Suppressor macrophage (primary cell): ENCODE measurements around the gene TARDBP.
"Not testable (repeated sequence)": the region's sequence is repeated elsewhere in the genome, so short reads cannot be mapped to it uniquely, and the experiment has no call there.

Experiments used
- DNase-seq, 4 experiments: peaks; one replicate each; pipeline ENCODE4 v3.0.0-alpha.2; 2020 to 2022

TARDBP gene

GRCh38 chr1:11042995-11043874 is 30.8 kb downstream of the TARDBP start:
- DNase-seq, result no peak

DNA sequence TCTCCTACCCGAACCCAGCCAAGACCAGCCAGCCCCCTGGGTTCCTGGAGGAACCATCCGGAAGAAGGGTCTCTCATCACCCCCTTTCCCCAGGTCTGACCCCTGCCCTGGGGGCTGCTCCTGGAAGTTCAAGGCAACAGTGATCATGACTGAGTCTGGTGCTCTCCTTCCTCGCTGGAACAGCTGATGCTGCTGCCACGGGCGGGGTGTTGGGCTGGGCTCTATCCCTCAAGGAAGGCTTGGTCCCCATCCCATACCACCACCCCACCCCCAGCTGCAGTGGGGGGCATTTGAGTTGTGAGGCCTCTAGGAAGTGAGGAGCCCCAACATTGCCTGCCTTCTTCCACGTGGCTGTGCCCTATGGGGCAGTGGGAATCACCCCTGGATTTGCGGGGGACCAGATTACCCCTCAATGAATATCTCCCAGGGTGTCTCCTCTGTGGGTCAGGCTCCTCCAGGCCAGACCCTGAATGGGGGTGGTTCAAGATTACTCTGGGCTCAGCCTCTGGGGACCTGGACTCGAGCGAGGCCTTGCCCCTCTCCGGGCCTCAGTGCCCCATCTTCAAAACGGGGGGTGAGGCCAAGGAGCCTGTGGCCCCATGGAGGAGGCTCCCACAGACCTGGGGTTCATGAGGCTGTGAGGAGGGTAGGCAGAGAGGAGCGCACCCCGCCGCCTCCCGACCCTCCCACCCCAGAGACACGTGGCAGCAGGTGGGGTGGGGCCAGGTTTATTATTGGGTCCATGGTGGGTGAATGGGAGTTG is 31.8 kb downstream of the TARDBP start:
- no peak for DNase-seq

GRCh38 chr1:11044849-11045427 is 32.5 kb downstream of the TARDBP start:
- DNase-seq, result no peak

DNA sequence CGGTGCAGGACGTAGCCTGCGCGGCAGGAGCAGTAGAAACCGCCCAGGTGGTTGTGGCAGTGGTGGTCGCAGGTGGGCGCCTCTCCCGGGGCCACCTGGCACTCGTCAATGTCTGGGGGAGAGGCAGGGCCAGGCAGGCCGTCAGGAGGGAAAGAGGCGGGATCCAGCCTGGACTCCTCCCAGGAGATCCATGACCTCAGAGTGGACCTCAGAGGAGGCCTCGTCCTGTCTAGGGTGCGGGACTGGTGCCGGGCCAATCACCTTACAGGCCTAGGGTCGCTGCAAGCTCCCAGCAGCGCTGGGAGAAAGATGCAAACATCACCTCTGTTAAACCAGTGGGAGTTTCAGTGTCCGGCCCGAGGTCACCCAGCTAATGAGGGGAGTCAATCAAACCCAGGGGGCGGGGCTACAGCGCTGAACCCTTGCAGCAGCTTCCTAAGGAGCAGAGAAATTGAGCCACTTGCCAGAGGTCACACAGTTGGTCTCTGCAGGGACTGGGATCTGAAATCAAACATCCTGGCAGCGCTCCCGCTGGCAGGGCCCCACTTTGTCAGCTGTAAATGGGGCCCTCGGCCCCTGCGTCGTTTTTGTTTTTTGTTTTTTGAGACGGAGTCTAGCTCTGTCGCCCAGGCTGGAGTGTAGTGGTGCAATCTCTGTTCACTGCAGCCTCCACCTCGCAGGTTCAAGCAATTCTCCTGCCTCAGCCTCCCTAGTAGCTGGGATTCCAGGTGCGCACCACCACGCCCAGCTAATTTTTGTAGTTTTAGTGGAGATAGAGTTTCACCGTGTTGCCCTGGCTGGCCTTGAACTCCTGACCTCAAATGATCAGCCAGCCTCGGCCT is 33.2 kb downstream of the TARDBP start:
- DNase-seq, result no peak

GRCh38 chr1:11046270-11046566 is 33.8 kb downstream of the TARDBP start:
- DNase-seq, result no peak

DNA sequence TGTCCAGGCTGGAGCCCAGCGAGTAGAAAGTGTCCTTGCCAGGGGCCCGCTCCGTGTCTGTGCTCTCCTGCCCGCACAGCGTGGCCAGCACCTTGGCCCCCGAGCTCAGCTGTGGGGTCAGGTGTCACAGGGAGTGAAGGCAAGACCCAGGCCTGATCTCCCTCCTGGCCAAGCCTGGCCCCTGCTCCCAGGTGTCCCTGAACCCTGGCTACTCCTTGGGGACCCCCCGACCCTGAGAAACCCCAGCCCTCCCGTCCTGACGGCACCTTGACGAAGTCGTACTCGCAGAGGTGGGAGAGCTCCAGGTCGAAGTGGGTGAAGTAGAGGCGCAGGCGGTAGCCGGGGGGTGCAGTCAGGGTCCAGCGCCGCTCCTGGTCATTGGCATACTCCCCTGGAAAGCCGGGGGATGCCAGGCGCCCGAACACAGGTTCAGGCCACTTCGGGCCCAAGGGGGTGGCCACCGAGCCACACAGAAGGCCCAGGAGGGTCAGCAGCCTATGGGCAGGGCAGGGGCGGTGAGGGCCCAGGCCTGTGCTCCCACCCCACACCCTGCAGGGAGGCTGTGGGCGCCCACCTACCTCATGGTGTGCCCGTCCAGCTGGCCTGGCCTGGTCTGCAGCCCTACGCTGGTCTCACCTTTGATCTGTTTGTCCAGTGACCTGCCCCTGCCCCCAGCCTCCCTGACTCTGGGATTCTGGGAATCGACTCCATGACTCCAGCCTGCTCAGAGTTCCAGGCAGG is 34.3 kb downstream of the TARDBP start, which contains the start of gene MASP2:
Gene MASP2, minus strand, starts transcription at position 615 of the 741 bp plus-strand sequence. Its CDS starts 32 bp downstream, at position 583.
- DNase-seq, result no peak

GRCh38 chr1:11051121-11051520 is 38.7 kb downstream of the TARDBP start:
- DNase-seq, result not testable (repeated sequence)

GRCh38 chr1:11051781-11052511 is 39.5 kb downstream of the TARDBP start:
- peak; percentile 40 to 64 (median 56) for DNase-seq

DNA sequence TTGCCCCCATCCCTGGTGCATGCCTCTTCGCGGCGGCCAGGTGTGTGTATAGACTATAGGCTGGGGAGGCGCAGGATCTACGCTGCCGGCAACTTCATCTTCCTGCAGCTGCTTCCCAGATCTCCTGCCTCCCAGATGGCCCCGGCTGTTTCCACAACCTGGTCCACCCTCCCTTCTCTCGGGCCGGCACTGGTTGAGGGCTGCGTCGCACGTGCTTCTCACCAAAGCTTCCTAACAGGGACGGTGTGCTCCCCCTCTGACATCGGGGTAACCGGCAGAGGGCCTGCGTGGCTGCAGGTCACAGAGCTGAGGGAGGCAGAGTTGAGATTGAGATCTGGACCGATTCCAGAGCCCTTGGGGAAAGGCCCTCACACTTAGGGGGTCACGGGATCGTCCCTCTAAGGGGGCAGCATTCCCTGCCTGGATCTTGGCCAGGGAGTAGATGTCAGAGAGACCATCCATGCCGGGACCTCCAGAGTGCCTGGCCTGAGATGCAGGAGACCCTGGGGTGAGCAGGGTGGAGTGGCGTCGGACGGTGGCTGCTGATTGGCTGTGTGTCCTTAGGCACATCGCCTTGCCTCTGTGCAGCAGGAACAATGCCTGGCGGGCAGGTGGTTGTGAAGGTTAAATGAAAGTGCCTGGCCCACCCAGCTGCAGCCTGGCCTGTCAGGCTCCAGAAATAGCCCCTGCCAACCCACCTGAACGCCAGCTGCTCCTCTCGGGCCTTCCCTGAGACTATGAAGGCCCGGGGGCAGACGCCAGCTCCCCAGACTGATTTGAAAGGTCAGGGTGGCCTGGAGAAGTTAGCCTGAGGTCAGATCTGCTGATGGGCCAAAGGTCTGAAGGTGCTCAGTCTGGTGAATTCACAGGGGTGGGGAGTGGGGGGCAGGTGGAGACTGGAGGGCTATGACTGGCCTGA is 40.6 kb downstream of the TARDBP start:
- DNase-seq, result no peak

DNA sequence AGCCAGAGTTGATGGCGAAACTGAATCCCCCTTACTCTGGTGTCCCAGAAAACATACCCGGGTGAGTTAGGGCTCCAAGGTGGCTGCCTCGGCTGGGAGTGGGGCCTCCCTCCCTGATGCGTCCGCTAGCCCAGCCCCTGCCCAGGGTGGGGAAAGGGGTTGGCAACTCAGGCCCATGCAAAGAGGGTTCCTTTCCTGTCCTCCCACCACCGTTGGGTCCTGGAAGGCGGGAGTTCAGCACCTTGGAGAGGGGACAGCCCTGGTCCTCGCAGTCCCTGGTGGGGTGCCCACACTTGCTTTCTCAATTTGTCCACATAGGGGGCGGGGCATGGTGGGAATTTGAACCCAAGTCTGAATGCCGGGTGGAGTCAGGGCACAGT is 41.3 kb downstream of the TARDBP start:
- DNase-seq, result peak in 1 of 4 experiments; percentile 14

DNA sequence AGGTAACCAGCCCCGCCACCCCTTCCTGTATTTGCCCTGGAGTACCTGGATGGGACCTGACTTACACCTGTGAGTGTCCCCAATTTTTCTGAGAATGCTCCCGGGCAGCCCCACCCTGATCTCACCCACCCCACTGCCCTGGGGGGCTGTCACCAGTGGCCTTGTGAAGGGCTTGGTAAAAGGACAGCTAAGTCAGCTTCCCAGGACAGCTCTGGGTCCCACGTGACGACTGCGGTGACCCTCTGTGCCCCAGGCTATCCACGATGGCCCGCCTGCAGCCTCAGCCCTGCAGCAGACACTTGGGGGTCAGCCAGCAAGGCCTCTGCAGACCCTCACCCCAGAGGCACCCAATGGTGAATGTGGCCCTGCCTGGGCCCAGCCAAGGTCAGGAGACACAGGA is 41.7 kb downstream of the TARDBP start:
- no peak for DNase-seq

DNA sequence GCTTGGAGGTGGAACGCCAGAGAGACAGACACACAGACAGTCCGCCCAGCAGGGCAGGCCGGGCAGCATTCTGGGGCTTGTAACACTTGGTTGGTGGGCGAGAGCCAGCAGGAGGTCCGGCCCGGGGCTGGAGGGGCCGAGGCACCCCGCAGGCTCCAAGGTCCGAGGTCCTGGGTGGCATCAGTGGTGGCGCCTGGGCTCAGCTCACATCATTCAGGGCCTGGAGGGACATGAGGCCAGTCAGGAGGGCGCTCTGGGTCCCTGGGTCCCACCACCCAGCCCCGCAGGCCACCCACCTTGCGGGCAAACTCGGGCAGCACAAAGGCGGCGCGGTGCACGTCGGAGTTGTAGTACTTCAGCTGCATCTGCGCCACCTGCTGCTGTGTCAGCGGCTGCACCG is 42.2 kb downstream of the TARDBP start:
- no peak for DNase-seq

DNA sequence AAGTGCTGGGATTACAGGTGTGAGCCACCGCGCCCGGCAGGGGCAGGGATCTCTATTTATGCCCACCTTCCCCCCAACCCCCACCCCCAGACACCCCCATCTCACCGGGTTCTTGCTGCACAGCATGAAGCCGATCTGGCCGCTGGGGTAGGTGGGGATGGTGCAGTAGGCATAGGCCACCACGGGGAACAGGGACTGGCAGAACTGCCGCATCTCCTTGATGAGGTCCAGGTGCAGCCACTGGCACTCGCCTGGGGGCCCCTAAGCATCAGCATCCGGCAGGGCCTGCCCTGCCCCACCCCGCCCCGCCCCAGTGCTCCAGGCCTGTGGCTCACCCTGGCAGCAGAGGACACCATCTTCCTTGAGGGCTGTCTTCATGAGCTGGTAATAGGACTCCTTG is 43.2 kb downstream of the TARDBP start:
- DNase-seq, result no peak

DNA sequence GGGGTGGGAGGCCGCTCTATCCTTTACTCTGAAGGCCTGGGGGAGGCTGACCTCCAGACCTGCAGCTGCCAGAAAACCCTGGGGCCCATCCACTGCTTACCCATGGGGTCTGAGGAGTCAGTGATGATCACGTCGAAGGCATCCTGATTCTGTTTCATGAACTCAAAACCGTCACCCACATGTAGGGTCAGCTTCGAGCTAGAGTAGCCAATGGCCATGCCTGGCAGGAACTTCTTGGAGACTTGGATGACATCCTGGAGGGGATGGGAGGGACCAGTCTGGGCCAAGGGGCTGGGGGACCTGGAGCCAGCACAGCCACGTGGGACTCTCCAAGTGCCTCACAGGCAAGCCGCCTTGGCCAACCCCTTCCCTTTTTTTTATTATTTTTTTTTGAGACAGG is 44.0 kb downstream of the TARDBP start:
- DNase-seq, result no peak

DNA sequence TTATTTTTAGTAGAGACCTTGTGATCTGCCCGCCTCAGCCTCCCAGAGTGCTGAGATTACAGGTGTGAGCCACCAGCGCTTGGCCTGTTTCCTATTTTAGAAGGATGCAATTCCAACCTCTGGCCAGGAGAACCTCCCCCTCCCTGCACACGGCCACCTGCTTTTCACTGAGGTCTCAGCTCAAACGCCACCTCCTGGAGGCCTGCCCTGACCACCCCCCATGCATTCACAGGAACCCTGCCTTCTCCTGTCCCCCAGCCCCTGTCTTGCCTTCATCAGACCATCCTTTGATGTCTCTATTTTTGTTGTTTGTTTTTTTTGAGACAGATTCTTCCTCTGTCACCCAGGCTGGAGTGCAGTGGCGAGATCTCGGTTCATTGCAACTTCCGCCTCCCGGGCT is 45.0 kb downstream of the TARDBP start:
- DNase-seq, result no peak

DNA sequence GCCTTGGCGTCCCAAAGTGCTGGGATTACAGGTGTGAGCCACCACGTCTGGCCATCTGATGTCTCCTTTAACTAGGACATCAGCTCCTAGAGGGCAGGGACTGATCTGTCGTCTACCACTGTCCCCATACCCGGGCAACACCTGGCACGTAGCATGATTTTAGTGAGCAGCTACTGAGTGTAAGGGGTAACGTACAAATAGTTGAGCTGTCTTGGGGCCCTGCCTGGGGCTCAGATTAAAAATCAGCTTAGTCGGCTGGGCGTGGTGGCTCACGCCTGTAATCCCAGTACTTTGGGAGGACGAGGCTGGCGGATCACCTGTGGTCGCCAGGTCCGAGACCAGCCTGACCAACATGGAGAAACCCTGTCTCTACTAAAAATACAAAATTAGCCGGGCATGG is 45.6 kb downstream of the TARDBP start:
- no peak for DNase-seq

- no peak for DNase-seq
Measured at GRCh38 chr1:11058595-11059154, 46.2 kb downstream of the TARDBP start.

DNA sequence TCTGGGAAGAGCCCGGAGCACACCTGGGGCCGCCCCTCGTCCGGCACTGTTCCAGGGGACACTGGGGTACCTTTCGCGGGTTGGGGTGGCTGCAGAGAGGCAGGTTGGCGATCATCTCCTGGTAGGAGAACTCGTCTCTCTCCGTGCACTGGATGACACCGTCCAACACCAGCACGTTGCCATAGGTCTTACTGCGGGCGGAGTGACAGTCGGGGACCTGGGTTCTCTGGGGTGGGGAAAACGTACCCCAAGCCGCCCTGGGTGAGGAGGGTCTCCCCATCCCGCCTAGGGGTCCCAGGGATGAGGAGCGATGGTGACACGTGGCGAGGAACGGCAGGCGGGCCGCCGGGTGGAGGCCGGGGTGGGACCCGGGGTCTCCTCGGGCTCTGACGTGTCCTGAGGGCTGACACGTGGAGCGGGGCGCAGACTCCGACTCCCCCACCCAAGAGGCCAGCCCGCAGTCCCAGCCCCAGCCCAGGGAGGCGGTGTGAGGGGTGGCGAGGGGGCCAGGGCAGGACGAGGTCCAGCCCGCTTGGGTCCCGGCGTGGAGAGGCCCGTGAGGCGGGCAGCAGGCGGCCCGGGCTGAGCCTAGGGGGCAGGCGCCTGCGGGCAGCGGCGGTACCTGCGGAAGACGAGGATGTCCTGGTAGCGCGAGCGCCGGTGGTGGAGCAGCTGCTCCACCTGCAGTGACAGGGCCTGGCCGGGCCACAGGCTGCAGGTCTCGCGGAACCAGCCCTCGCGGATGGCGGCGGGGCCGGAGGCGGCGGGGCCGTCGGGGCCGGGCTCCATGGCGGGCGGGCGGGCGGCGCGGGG is 46.9 kb downstream of the TARDBP start:
- peak in 2 of 4 experiments; percentile 9 to 18 for DNase-seq
